ENCODE measurements around the gene IRF2. TPM values are rescaled to one million over a fixed set of nuclear protein-coding genes. Genes with fewer than 3 reads are reported as not detected.

The IRF2 gene
- polyA plus RNA-seq, 1 donor from 2014 or later, result 1.4 TPM

- H3K27ac ChIP-seq (ENCODE audit: low read length), result no peak overlapping the region
- H3K9ac ChIP-seq (ENCODE audit: low read length), result no peak overlapping the region
- H3K9me3 ChIP-seq (ENCODE audit: low read length), result no peaks in the 10 kb centered on the region
- H3F3A ChIP-seq (ENCODE audit: insufficient read depth, low read length, poor library complexity, severe bottlenecking), result no peaks in the 10 kb centered on the region
- H3K79me2 ChIP-seq (replicated peaks; ENCODE audit: insufficient read depth, low read length), result no peaks in the 10 kb centered on the region
- no peak overlapping the region for H2AFZ ChIP-seq (ENCODE audit: low read depth, low read length)
- no peaks in the 10 kb centered on the region for H4K20me1 ChIP-seq (ENCODE audit: insufficient read depth)
- no peak overlapping the region for H3K4me3 ChIP-seq (ENCODE audit: low read length)
- no peak overlapping the region for H3K4me2 ChIP-seq (ENCODE audit: low read length)
- no peaks in the 10 kb centered on the region for H3K9me2 ChIP-seq (ENCODE audit: insufficient read depth, low read length)
- H3K27me3 ChIP-seq (ENCODE audit: insufficient read depth, low read depth, low read length), result no peaks in the 10 kb centered on the region
- H3K36me3 ChIP-seq (ENCODE audit: insufficient read depth, low read length), result peaks cover 5% of the 10 kb centered on the region
- TF ChIP-seq TAF1 (IDR thresholded peaks at IDR 0.05; ENCODE audit: low read depth), result no peak
- TF ChIP-seq MXI1 (conservative IDR thresholded peaks at IDR 0.05; ENCODE audit: poor library complexity, severe bottlenecking), result no peak
- TF ChIP-seq POLR2AphosphoS5 (IDR thresholded peaks at IDR 0.05), result no peak
- no peak for TF ChIP-seq EP300 (conservative IDR thresholded peaks at IDR 0.05; ENCODE audit: poor library complexity, severe bottlenecking)
- TF ChIP-seq, protein P1, sequence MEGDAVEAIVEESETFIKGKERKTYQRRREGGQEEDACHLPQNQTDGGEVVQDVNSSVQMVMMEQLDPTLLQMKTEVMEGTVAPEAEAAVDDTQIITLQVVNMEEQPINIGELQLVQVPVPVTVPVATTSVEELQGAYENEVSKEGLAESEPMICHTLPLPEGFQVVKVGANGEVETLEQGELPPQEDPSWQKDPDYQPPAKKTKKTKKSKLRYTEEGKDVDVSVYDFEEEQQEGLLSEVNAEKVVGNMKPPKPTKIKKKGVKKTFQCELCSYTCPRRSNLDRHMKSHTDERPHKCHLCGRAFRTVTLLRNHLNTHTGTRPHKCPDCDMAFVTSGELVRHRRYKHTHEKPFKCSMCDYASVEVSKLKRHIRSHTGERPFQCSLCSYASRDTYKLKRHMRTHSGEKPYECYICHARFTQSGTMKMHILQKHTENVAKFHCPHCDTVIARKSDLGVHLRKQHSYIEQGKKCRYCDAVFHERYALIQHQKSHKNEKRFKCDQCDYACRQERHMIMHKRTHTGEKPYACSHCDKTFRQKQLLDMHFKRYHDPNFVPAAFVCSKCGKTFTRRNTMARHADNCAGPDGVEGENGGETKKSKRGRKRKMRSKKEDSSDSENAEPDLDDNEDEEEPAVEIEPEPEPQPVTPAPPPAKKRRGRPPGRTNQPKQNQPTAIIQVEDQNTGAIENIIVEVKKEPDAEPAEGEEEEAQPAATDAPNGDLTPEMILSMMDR (IDR thresholded peaks at IDR 0.05; ENCODE audit: poor library complexity, severe bottlenecking), result no peak
- no peak for TF ChIP-seq RAD21 (conservative IDR thresholded peaks at IDR 0.05)
- TF ChIP-seq SMC3 (conservative IDR thresholded peaks at IDR 0.05; ENCODE audit: poor library complexity), result no peak
Measured at GRCh38 chr4:184424279-184424678, 50.1 kb downstream of the IRF2 start.

DNA sequence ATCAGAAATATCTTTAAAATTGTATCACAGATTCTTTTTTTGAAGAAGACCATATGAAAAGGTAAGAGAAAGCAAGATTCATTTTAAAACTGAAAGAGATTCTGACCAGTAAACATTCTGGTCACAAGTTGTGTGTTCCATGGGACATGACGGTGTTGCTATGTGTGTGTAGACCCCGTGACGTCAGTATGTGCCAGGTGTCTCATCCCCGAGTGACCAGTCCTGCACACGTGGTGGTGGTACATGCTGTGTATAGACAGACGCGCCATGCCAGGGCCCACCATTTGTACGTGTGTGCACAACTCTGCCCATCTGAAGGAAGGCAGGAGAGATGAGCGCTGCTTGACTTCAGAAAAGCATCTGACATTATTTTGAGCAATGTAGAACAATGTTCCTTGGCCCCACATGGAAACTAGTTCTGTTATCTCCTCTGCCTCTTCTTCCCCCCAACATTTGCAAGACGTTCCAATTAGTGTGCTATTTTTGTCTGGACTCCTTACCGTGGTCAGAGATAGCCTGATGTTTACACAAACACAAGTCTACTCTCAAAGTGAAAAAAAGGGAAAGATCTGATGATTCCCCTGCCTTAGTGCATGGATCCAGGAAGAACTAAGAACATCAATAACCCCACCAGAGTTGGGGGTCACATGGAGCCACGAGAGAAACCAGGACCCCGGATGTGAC lies 51.2 kb downstream of the IRF2 start:
- H3K79me2 ChIP-seq (replicated peaks; ENCODE audit: insufficient read depth, low read length), result no peaks in the 10 kb centered on the region
- H3K36me3 ChIP-seq (ENCODE audit: insufficient read depth, low read length), result peaks cover 5% of the 10 kb centered on the region
- H2AFZ ChIP-seq (ENCODE audit: low read depth, low read length), result no peak overlapping the region
- H3K9ac ChIP-seq (ENCODE audit: low read length), result no peak overlapping the region
- H3K9me2 ChIP-seq (ENCODE audit: insufficient read depth, low read length), result no peaks in the 10 kb centered on the region
- no peak overlapping the region for H3K27ac ChIP-seq (ENCODE audit: low read length)
- H3F3A ChIP-seq (ENCODE audit: insufficient read depth, low read length, poor library complexity, severe bottlenecking), result no peaks in the 10 kb centered on the region
- no peaks in the 10 kb centered on the region for H3K27me3 ChIP-seq (ENCODE audit: insufficient read depth, low read depth, low read length)
- TF ChIP-seq TAF1 (IDR thresholded peaks at IDR 0.05; ENCODE audit: low read depth) (no peak), SMC3 (conservative IDR thresholded peaks at IDR 0.05; ENCODE audit: poor library complexity) (no peak), POLR2AphosphoS5 (IDR thresholded peaks at IDR 0.05) (no peak), EZH2 (IDR thresholded peaks at IDR 0.05; ENCODE audit: borderline replicate concordance, insufficient read depth, low read length, poor library complexity, severe bottlenecking) (no peak), EP300 (conservative IDR thresholded peaks at IDR 0.05; ENCODE audit: poor library complexity, severe bottlenecking) (no peak), RAD21 (conservative IDR thresholded peaks at IDR 0.05) (no peak), MXI1 (conservative IDR thresholded peaks at IDR 0.05; ENCODE audit: poor library complexity, severe bottlenecking) (no peak)
- TF ChIP-seq, protein P2, sequence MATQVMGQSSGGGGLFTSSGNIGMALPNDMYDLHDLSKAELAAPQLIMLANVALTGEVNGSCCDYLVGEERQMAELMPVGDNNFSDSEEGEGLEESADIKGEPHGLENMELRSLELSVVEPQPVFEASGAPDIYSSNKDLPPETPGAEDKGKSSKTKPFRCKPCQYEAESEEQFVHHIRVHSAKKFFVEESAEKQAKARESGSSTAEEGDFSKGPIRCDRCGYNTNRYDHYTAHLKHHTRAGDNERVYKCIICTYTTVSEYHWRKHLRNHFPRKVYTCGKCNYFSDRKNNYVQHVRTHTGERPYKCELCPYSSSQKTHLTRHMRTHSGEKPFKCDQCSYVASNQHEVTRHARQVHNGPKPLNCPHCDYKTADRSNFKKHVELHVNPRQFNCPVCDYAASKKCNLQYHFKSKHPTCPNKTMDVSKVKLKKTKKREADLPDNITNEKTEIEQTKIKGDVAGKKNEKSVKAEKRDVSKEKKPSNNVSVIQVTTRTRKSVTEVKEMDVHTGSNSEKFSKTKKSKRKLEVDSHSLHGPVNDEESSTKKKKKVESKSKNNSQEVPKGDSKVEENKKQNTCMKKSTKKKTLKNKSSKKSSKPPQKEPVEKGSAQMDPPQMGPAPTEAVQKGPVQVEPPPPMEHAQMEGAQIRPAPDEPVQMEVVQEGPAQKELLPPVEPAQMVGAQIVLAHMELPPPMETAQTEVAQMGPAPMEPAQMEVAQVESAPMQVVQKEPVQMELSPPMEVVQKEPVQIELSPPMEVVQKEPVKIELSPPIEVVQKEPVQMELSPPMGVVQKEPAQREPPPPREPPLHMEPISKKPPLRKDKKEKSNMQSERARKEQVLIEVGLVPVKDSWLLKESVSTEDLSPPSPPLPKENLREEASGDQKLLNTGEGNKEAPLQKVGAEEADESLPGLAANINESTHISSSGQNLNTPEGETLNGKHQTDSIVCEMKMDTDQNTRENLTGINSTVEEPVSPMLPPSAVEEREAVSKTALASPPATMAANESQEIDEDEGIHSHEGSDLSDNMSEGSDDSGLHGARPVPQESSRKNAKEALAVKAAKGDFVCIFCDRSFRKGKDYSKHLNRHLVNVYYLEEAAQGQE (IDR thresholded peaks at IDR 0.05; ENCODE audit: borderline replicate concordance), result no peak
- TF ChIP-seq, protein P1 (IDR thresholded peaks at IDR 0.05; ENCODE audit: poor library complexity, severe bottlenecking), result no peak
- H3K4me3 ChIP-seq (ENCODE audit: low read length), result no peak overlapping the region
- no peaks in the 10 kb centered on the region for H3K9me3 ChIP-seq (ENCODE audit: low read length)
- H4K20me1 ChIP-seq (ENCODE audit: insufficient read depth), result no peaks in the 10 kb centered on the region
- no peak overlapping the region for H3K4me2 ChIP-seq (ENCODE audit: low read length)
